Astrocyte (in vitro differentiated cells and primary cell): ENCODE data around the gene MAPK1IP1L. TPM values are rescaled to one million over a fixed set of nuclear protein-coding genes. Genes with fewer than 3 reads are reported as not detected.

Experiments used
- DNase-seq: peaks from one replicate; pipeline ENCODE4 v3.0.0-alpha.2; 2010; ENCODE audit warnings: low read depth
- FAIRE-seq: peaks from 2 replicates; lab custom pipeline; 2011; peaks lifted over from hg19 to GRCh38; lab: Jason Lieb, UNC
- H2AFZ ChIP-seq: 2 replicates; pipeline ENCODE4 v1.6.0; 2012; ENCODE audit warnings: low read depth, low read length, inconsistent platforms
- H3K27ac ChIP-seq: 2 replicates; pipeline ENCODE4 v1.5.1; 2011; ENCODE audit warnings: low read depth, low read length, inconsistent platforms
- H3K27me3 ChIP-seq: 2 replicates; pipeline ENCODE4 v1.6.0; 2011; ENCODE audit warnings: low read length, inconsistent platforms; ENCODE audit not compliant: insufficient read depth
- H3K36me3 ChIP-seq: 2 replicates; pipeline ENCODE4 v1.5.1; 2011; ENCODE audit warnings: low read length, inconsistent platforms; ENCODE audit not compliant: insufficient read depth
- H3K4me1 ChIP-seq: 2 replicates; pipeline ENCODE4 v1.5.1; 2011; ENCODE audit warnings: low read length, inconsistent platforms; ENCODE audit not compliant: insufficient read depth
- H3K4me2 ChIP-seq: 2 replicates; pipeline ENCODE4 v1.6.0; 2012; ENCODE audit warnings: low read length, inconsistent platforms
- H3K4me3 ChIP-seq: 2 replicates; pipeline ENCODE4 v1.5.1; 2011; ENCODE audit warnings: low read depth, mild to moderate bottlenecking, low read length, inconsistent platforms; ENCODE audit not compliant: insufficient read depth
- H3K79me2 ChIP-seq: 2 replicates; pipeline ENCODE4 v1.6.0; 2012; ENCODE audit warnings: mild to moderate bottlenecking, low read length, inconsistent platforms; ENCODE audit not compliant: insufficient read depth
- H3K9ac ChIP-seq: 2 replicates; pipeline ENCODE4 v1.6.0; 2012; ENCODE audit warnings: mild to moderate bottlenecking, low read length, inconsistent platforms
- H3K9me3 ChIP-seq: 2 replicates; pipeline ENCODE4 v1.5.1; 2012; ENCODE audit warnings: low read depth, mild to moderate bottlenecking, low read length, inconsistent platforms; ENCODE audit not compliant: insufficient read depth
- H4K20me1 ChIP-seq: 2 replicates; pipeline ENCODE4 v1.6.0; 2012; ENCODE audit warnings: low read length, inconsistent platforms; ENCODE audit not compliant: insufficient read depth
- H3K27ac Mint-ChIP-seq: one replicate; pipeline ENCODE4 v1.8.0; 2021; ENCODE audit warnings: mild to moderate bottlenecking, mixed read lengths; ENCODE audit not compliant: unreplicated experiment
- H3K27me3 Mint-ChIP-seq: one replicate; pipeline ENCODE4 v1.8.0; 2021; ENCODE audit warnings: low read depth, mixed read lengths; ENCODE audit not compliant: unreplicated experiment
- H3K36me3 Mint-ChIP-seq: one replicate; pipeline ENCODE4 v1.8.0; 2021; ENCODE audit warnings: low read depth, mixed read lengths; ENCODE audit not compliant: unreplicated experiment
- H3K4me1 Mint-ChIP-seq: one replicate; pipeline ENCODE4 v1.8.0; 2021; ENCODE audit warnings: low read depth, mixed read lengths; ENCODE audit not compliant: unreplicated experiment
- H3K4me3 Mint-ChIP-seq: one replicate; pipeline ENCODE4 v1.8.0; 2021; ENCODE audit warnings: mild to moderate bottlenecking, moderate library complexity, mixed read lengths; ENCODE audit not compliant: unreplicated experiment
- H3K9me3 Mint-ChIP-seq: one replicate; pipeline ENCODE4 v1.8.0; 2021; ENCODE audit warnings: mild to moderate bottlenecking, mixed read lengths; ENCODE audit not compliant: unreplicated experiment
- CTCF ChIP-seq: IDR thresholded peaks from 2 replicates; pipeline ENCODE4 v1.5.1; 2011; ENCODE audit warnings: low read depth, mild to moderate bottlenecking, inconsistent platforms, low read length, moderate library complexity; ENCODE audit not compliant: insufficient read depth
- EZH2 ChIP-seq: IDR thresholded peaks from 2 replicates; pipeline ENCODE4 v1.6.1; 2012; ENCODE audit warnings: mild to moderate bottlenecking, low read length, inconsistent platforms; ENCODE audit not compliant: insufficient read depth
- total RNA-seq: library from RNA; stranded (reverse); gene quantifications from 2 replicates; pipeline ENCODE4 v1.2.1, GENCODE V29; 2021

The MAPK1IP1L gene
- total RNA-seq, 1 donor from 2014 or later, result 111 TPM

GRCh38 chr14:55117803-55118441 lies 66.5 kb downstream of the MAPK1IP1L start:
- no peaks in the 10 kb centered on the region for H3K9me3 Mint-ChIP-seq
- H3K27me3 Mint-ChIP-seq, result peaks cover 6% of the 10 kb centered on the region
- H3K27me3 ChIP-seq, result no peaks in the 10 kb centered on the region
- peaks cover 20% of the 10 kb centered on the region for H3K4me1 Mint-ChIP-seq
- no peaks in the 10 kb centered on the region for H3K79me2 ChIP-seq
- H2AFZ ChIP-seq, result peak overlapping the region; percentile 34
- TF ChIP-seq EZH2 (no peak), CTCF (no peak)
- peaks cover 14% of the 10 kb centered on the region for H3K4me1 ChIP-seq
- FAIRE-seq (no peak), DNase-seq (peak; percentile 49)
- H3K9ac ChIP-seq, result no peak overlapping the region
- H3K36me3 Mint-ChIP-seq, result peaks cover 2% of the 10 kb centered on the region
- H3K4me3 ChIP-seq, result no peak overlapping the region
- H4K20me1 ChIP-seq, result no peaks in the 10 kb centered on the region
- no peaks in the 10 kb centered on the region for H3K9me3 ChIP-seq
- no peaks in the 10 kb centered on the region for H3K36me3 ChIP-seq
- no peak overlapping the region for H3K27ac ChIP-seq
- H3K4me2 ChIP-seq, result no peak overlapping the region
- H3K4me3 Mint-ChIP-seq, result no peak overlapping the region
- H3K27ac Mint-ChIP-seq, result peak overlapping the region; percentile 77

- Histone ChIP-seq H4K20me1 (no peaks in the 10 kb centered on the region), H3K4me3 (no peak overlapping the region), H3K79me2 (no peaks in the 10 kb centered on the region), H2AFZ (peak overlapping the region; percentile 34), H3K36me3 (no peaks in the 10 kb centered on the region), H3K9me3 (no peaks in the 10 kb centered on the region), H3K27ac (no peak overlapping the region), H3K9ac (no peak overlapping the region), H3K4me2 (no peak overlapping the region), H3K27me3 (no peaks in the 10 kb centered on the region), H3K4me1 (peaks cover 23% of the 10 kb centered on the region)
- FAIRE-seq, result no peak
- TF ChIP-seq EZH2 (no peak), CTCF (no peak)
- peaks cover 2% of the 10 kb centered on the region for H3K36me3 Mint-ChIP-seq
- no peak overlapping the region for H3K4me3 Mint-ChIP-seq
- peaks cover 28% of the 10 kb centered on the region for H3K4me1 Mint-ChIP-seq
- peaks cover 2% of the 10 kb centered on the region for H3K27me3 Mint-ChIP-seq
- H3K9me3 Mint-ChIP-seq, result no peaks in the 10 kb centered on the region
- no peak overlapping the region for H3K27ac Mint-ChIP-seq
- DNase-seq, result no peak
Observed at GRCh38 chr14:55118761-55119160, 67.3 kb downstream of the MAPK1IP1L start.

Other genes starting within 250 kb of the MAPK1IP1L start
- gene GCH1, start 148.8 kb upstream of the MAPK1IP1L start, total RNA-seq, result 2.4 and 3.6 TPM in 2 replicates
- gene WDHD1, start 24.5 kb upstream of the MAPK1IP1L start, total RNA-seq, result 7.2 and 9.3 TPM in 2 replicates
- 25.2 and 30.5 TPM in 2 replicates for gene SOCS4, start 24.4 kb upstream of the MAPK1IP1L start, total RNA-seq
- 37.4 and 48.3 TPM in 2 replicates for gene LGALS3, start 77.6 kb downstream of the MAPK1IP1L start, total RNA-seq
- 2.2 and 5.4 TPM in 2 replicates for gene DLGAP5, start 139.9 kb downstream of the MAPK1IP1L start, total RNA-seq
- 21.1 and 23.4 TPM in 2 replicates for gene FBXO34, start 219.8 kb downstream of the MAPK1IP1L start, total RNA-seq